SU-DHL-6 (cell line): ENCODE results near the gene GSN.

ENCODE experiments used
- EZH2phosphoT487 ChIP-seq: fragments of 200-600 bp; sonication (generic), shearing (Covaris generic); conservative IDR thresholded peaks from 2 replicates; pipeline ENCODE4 v1.6.1; 2018; ENCODE audit warnings: mild to moderate bottlenecking, antibody characterized with exemption, low read length, moderate library complexity, mixed read lengths
- TF ChIP-seq, protein P1 (sequence below): fragments of 200-600 bp; sonication (generic); IDR thresholded peaks from one replicate; pipeline ENCODE4 v1.5.1; 2017; ENCODE audit warnings: antibody characterized with exemption, mild to moderate bottlenecking, low read length, moderate library complexity; ENCODE audit not compliant: insufficient read depth, poor library complexity, severe bottlenecking

GRCh38 chr9:121373011-121373729, 105.2 kb downstream of the GSN start:
- TF ChIP-seq, protein P1, sequence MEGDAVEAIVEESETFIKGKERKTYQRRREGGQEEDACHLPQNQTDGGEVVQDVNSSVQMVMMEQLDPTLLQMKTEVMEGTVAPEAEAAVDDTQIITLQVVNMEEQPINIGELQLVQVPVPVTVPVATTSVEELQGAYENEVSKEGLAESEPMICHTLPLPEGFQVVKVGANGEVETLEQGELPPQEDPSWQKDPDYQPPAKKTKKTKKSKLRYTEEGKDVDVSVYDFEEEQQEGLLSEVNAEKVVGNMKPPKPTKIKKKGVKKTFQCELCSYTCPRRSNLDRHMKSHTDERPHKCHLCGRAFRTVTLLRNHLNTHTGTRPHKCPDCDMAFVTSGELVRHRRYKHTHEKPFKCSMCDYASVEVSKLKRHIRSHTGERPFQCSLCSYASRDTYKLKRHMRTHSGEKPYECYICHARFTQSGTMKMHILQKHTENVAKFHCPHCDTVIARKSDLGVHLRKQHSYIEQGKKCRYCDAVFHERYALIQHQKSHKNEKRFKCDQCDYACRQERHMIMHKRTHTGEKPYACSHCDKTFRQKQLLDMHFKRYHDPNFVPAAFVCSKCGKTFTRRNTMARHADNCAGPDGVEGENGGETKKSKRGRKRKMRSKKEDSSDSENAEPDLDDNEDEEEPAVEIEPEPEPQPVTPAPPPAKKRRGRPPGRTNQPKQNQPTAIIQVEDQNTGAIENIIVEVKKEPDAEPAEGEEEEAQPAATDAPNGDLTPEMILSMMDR: no peak
- no peak for TF ChIP-seq EZH2phosphoT487
